ELR (cell line): Measurements from ENCODE around the gene TMCO6.
"Not testable (repeated sequence)": the region's sequence is repeated elsewhere in the genome, so short reads cannot be mapped to it uniquely, and the experiment has no call there.

Source experiments
- DNase-seq: peaks from one replicate; pipeline ENCODE4 v3.0.0-alpha.2; 2015; ENCODE audit warnings: low read depth

TMCO6 gene

DNA sequence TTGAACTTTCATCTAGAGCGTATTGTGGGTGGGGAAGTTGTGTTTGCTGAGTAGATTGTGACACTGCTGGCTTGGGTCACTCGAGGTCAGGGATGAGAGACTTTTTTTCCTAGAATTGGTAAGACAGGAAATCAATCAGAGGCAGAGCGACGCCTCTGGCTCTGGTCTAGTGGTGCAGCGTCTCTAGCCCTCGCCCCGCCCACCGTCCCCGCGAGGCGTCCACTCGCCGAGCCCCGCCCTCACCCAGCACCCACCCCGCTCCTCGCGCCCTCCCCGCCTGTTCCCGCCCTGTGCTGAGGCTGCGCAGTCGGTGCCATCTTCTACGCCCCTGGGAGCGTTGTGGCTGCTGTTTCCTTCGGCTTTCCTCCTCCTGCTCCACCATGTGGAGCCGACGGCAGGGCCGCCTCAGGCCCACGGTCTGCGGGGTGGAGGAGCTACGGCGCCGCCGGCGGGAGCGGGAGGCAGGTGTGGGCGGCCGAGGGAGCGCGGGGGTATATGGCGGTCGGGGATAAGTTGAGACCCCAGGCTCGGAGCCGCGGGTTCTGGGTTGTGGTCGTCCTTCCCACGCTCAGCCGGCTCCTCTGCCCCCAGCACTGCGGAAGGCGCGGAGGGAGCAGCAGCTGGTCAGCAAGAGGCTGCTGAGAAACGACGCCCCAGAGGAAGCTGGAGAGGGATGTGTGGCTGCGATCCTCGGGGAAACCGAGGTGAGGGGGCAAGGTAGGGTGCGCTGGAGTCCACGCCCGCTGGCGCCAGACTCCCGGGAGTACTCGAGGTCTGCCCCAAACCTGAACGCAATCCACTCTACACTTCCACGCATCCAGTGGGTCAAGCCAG, at the start of gene TMCO6:
TMCO6 (plus strand) TSS at position 304 of the 834 bp plus-strand sequence; CDS start at position 381, 77 bp downstream.
- peak; percentile 94 for DNase-seq

DNA sequence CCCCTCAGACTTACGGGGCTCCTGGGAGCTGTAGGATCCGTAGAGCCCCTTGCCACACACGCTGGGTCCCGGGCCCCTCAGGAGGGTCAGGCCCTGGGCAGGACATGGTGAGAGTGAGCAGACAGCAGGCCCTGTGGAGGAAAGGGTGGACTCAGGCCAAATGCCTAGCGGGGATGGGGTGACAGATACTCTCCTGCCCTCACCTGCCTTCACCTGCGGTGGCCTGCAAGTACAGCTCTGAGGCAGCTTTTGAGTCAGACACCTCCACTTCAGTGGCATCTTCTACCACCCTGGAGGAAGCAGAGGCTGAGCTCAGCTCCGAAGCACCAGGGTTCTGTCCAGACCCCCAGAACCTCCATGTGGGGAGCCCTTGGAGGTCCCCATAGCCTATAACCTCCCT, 48.4 kb upstream of the TMCO6 start:
- DNase-seq = no peak

DNA sequence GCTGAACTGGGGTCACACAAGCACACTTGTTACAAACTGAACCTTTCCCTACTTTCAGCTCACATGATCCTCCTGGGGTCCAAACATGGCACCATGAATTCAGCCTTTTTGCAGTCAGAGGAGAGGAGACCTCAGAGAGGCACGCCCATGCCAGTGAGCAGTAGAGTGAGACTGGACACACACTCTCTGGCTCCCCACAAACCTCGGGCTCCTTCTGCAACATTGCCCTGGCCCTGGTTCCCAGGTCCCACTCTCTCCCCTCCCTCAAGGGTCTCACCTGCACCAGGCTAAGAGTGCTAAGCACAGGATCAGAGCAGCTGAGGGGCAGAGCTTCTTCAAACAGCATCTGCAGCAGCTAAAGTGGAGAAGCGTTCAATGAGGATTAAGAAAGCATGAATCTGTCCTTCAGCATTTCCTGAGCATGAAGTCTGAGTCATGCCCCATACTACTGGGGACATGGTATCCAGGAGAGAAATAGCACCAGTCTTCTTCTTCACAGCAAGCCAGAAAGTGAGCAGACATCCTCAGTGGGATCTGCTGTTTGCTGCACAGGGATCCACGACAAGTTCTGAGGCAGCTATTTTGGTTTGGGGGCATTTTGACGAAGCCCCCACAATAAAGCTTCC, 47.4 kb upstream of the TMCO6 start:
- DNase-seq = peak; percentile 64

DNA sequence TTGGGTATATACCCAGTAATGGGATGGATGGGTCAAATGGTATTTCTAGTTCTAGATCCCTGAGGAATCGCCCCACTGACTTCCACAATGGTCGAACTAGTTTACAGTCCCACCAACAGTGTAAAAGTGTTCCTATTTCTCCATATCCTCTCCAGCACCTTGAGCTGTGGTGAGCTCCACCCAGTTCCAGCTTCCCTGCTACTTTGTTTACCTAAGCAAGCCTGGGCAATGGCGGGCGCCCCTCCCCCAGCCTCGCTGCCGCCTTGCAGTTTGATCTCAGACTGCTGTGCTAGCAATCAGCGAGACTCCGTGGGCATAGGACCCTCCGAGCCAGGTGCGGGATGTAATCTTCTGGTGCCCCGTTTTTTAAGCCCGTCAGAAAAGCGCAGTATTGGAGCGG, 46.2 kb upstream of the TMCO6 start:
- not testable (repeated sequence) for DNase-seq

DNA sequence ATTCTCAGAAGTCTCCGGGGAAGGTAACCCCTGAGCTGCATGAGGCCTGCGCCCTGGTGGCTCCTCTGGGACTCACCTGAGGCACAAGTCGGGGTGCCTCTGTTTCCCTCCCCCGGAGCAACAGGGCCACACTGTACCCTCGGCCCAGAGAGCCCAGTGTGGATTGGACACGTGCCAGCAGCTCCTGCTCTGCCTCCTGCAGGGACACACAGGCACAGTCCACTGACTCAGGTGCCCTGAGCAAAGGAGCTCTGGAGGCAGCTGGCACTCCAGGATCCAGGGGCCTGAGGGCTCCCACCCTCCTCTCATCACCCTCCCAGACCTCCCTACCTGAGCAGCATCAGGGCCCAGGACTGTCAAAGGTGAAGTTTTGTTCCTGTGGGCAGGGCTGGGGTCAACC, 45.1 kb upstream of the TMCO6 start:
- DNase-seq = no peak

DNA sequence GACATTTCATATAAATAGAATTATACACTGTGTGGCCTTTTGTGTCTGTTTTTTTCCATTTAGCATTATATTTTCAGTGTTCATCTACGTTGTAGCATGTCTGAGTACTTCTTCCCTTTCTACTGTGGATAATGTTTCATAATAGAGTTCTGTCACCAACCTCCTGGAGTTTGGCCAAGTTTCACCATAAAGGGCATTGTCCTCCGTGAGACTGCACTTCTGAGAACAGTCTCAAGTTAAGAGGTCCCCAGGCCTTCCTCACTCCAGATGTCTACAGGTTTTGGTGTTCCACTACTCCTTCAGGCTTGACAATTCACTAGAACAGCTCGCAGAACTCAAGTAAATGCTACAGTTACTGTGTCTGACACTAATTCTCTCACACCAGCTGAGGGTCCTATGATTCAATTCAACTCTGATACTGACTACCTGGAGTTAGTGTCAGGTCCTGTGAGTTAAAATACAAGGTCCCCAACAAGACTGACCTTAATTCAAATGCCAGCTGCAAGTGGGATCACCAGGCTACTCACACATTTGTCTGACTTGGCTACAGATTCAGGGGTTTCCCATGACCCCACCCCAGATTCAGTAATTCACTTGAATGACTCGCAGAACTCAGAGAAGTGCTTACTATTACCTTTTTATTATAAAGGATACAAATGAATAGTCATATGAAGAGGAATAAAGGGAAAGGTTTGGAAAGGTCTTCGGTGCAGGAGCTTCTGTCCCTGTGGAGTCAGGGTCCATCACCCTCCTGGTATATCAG, 43.5 kb upstream of the TMCO6 start:
- DNase-seq = no peak

DNA sequence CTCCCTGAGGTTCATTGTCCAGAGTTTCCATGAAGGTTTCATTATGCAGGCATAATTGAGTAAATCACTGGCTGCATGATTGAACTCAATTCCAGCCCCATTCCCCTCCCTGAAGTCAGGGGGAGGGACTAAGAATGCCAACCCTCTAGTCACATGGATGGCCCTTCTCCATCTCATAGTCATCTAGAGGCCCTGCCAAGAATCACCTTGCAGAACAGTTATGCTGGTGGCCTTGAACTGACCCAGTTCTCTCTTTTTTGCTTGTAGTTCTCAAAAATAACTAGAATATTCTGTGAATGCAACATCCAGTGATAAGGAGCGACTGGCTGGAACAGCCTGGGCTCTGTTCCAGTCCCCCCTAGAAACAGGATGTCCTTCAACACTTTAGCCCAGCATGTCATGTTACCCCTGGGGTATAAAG, 42.9 kb upstream of the TMCO6 start:
- no peak for DNase-seq

DNA sequence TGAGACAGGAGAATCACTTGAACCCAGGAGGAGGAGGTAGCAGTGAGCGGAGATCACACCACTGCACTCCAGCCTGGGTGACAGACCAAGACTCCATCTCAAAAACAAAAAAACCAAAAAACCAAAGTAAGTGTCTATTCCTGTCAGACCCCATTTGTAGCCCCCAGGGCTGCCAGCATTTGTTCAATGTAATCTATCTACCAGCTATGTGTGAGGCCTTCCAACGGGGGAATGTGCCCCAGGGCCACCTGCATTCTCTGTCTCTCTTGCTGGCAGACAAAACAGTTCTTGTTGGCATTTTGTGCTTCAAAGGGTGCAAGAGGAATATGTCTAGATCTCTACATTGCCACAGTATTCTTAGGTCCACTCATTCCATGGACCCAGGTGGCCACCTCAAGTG, 40.4 kb upstream of the TMCO6 start:
- DNase-seq = no peak

DNA sequence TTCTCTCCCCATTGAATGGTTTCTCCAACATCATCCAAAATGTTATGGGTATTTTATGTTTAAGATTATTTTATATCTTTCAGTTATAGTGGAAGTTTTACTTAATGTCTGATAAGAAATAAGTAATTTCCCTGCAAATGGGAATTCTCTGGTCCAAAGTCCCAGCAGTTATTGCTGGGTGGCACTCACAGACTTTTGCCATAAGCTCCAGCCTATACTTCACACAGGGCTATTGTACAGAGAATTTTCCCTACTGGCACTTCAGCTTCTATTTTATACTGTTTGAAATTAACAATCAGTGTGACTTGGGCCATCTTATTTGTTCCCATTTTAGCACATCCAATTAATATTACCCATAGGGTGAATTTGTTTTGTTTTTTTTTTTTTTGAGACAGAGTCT, 39.2 kb upstream of the TMCO6 start:
- no peak for DNase-seq

DNA sequence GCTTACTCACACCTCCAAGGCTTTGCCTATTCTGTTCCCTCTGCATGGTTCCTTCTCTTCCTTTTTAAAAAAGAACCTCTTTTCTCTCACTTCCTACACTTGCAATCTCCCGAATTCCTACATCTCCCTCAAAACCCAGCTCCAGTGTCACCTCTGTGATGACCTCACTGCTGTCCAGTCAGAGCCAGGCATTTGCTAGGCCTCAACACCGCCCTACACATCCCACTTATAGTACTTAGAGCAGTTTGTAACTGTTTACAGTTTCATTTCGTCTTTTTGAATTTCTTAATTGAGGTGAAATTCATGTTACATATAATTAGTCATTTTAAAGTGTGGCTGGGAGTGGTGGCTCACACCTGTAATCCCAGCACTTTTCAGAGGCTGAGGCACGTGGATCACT, 37.1 kb upstream of the TMCO6 start:
- DNase-seq = peak; percentile 8

DNA sequence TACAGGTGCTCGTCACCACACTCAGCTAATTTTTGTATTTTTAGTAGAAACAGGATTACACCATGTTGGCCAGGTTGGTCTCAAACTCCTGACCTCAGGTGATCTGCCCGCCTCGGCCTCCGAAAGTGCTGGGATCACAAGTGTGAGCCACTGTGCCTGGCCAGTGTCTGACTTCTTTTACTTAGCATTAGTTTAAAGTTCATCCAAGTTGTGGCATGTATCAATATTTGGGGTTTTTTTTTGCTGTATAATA, 35.9 kb upstream of the TMCO6 start:
- DNase-seq = not testable (repeated sequence)

DNA sequence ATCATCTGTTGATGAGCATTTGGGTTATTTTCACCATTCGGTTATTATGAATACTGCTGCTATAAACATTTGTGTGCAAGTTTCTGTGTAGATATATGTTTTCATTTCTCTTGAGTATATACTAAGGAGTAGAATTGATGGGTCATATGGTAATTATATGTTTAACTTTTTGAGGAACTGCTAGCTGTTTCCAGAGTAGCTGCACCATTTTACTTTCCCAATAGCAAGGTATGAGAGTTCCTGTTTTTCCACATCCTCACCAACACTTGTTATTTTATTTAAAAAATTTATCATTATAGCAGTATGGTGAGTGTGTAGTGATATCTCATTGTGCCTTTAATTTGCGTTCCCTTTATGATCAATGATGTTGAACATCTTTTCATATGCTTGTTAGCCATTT, 35.5 kb upstream of the TMCO6 start:
- no peak for DNase-seq

DNA sequence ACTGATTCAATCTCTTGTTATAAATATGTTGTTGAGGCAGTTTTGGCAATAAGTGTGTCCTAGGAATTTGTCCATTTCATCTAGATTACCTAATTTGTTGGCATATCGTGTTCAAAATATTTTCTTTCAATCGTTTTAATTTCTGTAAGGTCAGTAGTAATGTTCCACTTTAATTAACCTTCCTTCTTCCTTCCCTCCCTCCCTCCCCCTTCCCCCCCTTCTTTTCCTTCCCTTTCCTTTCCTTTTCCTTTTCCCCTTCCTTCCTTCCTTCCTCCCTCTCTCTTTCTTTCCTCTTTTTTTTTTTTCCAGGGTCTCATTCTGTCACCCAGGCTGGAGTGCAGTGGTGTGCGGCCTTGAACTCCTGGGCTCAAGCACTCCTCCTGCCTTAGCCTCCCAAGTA, 33.4 kb upstream of the TMCO6 start:
- no peak for DNase-seq

DNA sequence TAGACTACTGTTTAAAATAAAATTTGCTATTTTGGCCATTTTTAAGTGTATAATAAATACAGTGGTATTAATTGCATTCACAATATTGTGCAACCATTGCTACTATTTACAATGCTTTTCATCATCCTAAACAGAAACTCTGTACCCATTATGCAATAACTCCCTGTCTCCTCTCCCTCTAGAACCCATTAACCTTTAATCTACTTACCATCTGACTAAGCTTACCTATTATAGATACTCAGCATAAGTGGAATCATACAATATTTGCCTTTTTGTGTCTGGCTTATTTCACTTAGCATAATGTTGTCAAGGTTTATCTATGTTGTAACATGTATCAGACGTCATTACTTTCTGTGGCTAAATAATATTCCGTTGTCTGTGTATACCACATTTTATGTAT, 32.2 kb upstream of the TMCO6 start:
- DNase-seq = no peak

DNA sequence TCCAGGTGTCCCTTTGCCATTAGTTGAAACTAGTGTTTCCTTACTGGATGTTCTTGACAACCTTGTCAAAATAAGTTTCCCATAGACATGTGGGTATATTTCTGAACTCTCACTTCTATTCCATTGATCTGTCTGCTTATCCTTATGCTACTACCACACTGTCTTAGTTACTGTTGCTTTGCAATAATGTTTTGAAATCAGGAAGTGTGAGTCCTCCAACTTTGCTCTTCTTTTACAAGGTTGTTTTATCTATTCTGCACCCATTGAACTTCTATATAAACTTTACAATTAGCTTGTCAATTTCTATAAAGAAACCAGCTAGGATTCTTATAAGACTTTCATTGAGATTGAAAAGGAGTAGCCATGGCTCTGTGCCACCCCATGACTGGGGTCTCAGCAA, 30.5 kb upstream of the TMCO6 start:
- no peak for DNase-seq

DNA sequence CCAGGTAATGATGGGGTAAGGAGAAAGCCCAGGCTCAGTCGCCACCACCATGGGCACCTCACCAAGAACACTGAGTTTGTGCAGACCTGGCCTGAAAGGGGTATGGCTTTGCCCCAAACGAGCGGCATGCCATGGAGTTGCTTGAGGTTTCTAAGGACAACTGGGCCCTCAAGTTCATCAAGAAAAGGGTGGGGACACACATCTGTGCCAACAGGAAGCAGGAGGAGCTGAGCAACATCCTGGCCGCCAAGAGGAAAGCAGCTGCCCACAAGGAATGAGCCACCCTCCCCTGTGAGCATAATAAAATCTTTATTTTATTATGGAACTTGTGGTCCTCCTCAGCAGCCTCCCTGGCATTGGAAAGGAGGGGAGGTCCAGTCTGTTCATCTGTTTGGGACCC, 30.1 kb upstream of the TMCO6 start:
- peak; percentile 20 for DNase-seq

DNA sequence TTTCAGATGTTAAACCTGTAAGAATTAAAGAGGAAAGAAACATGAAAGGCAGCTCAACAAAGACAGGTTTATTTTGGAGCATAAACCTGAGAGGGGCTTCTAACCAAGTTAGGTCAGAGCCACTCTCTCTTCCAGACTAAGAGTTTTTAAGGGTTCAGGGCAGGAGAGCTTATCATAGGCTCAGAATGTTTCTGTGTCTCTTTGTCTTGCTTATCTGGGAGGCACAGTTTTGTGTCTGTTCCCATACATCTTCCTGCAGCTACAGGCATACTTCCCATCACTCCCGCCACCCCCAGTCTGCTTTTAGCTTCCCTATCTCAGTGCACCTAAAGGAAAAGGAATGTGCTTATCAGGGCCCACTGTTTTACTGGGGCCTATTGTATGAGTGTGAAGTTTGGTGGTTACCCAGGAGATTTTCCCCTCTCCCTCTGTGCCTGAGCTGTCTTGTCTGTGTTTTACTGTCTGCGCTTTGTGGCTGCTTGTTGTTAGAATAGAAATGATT, 28.2 kb upstream of the TMCO6 start:
- no peak for DNase-seq

DNA sequence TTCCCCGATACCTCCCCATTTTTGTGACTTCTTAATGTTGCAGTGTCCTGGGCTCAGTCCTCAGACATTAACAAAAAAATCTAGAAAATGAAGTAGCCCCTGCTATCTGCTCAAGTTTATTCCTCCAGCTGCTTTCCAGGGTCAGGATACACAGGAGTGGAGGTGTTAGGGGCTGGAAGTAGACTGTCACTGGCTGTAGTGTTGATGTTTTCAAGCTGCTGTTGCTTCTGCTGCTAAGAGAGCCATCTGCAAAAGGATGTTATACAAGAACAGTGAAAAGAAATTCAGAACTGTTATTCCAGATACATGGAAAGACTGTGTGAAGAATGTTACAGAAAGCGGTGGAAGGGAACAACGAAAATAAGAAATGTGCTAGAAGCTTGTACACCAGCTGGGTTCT, 16.9 kb upstream of the TMCO6 start:
- no peak for DNase-seq

DNA sequence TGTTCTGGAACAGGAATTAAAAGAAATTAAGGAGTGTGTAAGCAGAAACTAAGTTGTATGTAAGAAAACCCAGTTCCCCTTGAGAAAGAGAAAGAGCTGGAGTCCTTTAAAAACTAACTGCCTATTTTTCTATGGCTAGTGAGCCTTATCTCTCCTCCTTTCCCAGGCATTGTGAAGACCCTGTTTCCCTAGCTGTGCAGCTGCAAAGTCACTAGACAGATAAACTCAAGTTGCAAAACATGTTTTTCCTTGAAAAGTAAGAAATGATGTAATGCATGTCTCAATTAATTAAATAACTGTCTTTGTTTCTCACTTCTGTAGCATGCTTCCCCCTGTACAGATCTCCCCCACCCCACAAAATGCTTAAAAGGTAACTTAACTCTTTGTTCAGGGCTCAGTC, 16.2 kb upstream of the TMCO6 start:
- DNase-seq = not testable (repeated sequence)

DNA sequence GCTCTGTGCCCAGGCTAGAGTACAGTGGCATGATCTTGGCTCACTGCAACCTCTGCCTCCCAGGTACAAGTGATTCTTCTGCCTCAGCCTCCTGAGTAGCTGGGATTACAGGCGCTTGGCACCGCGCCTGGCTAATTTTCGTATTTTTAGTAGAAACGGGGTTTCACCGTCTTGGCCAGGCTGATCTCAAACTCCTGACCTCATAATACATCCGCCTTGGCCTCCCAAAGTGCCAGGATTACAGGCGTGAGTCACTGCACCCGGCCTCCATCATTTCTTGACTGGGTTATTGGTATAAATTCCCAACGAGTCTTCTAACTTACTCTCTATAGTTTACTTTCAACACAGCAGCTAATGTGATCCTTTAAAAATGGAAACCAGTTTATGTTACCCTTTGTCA, 14.4 kb upstream of the TMCO6 start:
- DNase-seq = not testable (repeated sequence)

DNA sequence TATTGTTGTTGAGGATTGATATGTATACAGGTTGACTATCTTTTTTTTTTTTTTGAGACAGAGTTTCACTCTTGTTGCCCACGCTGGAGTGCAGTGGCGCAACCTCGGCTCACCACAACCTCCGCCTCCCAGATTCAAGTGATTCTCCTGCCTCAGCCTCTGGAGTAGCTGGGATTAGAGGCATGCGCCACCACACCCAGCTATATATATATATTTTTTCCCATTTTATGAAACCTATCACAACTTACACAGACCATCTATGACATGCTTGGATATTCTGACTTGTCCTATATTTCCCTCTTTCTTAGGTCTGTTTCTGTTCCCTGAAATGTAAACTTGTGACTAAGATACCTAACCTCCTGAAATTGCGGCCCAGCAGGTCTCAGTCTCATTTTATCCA, 11.3 kb upstream of the TMCO6 start:
- DNase-seq = peak; percentile 19

DNA sequence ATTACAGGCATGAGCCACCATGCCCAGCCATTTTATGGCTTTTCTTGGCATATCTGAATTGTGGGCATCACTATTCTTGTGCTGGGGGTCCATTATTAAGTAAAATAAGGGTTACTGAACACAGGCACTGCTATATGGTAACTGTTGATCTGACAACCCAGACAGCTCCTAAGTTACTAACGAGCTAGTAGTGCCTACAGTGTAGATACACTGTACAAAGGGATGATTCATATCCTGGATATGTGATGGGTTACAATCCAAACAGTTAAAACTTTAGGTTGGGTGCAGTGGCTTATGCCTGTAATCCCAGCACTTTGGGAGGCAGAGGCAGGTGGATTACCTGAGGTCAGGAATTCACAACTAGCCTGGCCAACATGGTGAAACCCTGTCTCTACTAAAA, 10.5 kb upstream of the TMCO6 start:
- DNase-seq = peak; percentile 55
